Measurements from ENCODE around the gene FCAMR.
A peak's percentile ranks its signal among the peaks of the same experiment; 100 is the strongest.

The FCAMR gene

GRCh38 chr1:206955476-206956451 is 14.5 kb downstream of the FCAMR start:
- DNase-seq = peak in 1 of 2 donors; percentile 48

- no peak for DNase-seq
These were observed 15.6 kb downstream of the FCAMR start for GRCh38 chr1:206954459-206955342.

GRCh38 chr1:206953626-206954025 is 16.6 kb downstream of the FCAMR start:
- DNase-seq = no peak

GRCh38 chr1:206953126-206953525 is 17.1 kb downstream of the FCAMR start:
- no peak for DNase-seq

- DNase-seq = peak; percentile 72 to 90
These were observed 18.1 kb downstream of the FCAMR start for GRCh38 chr1:206952171-206952570.

- DNase-seq = no peak
These were observed 18.8 kb downstream of the FCAMR start for GRCh38 chr1:206951318-206952100.

- no peak for DNase-seq
These were observed 20.6 kb downstream of the FCAMR start for GRCh38 chr1:206949641-206950040.

GRCh38 chr1:206949208-206949607 is 21.1 kb downstream of the FCAMR start:
- peak; percentile 47 to 80 for DNase-seq

- DNase-seq = peak; percentile 47 to 62
These were observed 23.0 kb downstream of the FCAMR start for GRCh38 chr1:206947255-206947654.

GRCh38 chr1:206946261-206946660 is 24.0 kb downstream of the FCAMR start, which contains the start of gene PIGR:
Gene PIGR, minus strand, starts transcription at chr1:206946466. Its CDS starts 5,935 bp downstream, at chr1:206940531.
- DNase-seq = no peak

- no peak for DNase-seq
These were observed 24.5 kb downstream of the FCAMR start for GRCh38 chr1:206945779-206946178.

GRCh38 chr1:206944703-206945102 is 25.6 kb downstream of the FCAMR start:
- no peak for DNase-seq

GRCh38 chr1:206941766-206942418 is 28.4 kb downstream of the FCAMR start:
- no peak for DNase-seq

GRCh38 chr1:206940588-206940936 is 29.7 kb downstream of the FCAMR start:
- no peak for DNase-seq

GRCh38 chr1:206939841-206940587 is 30.2 kb downstream of the FCAMR start:
- no peak for DNase-seq

- DNase-seq = no peak
These were observed 31.1 kb downstream of the FCAMR start for GRCh38 chr1:206939131-206939530.

GRCh38 chr1:206937425-206937824 is 32.8 kb downstream of the FCAMR start:
- DNase-seq = peak in 1 of 2 donors; percentile 31

GRCh38 chr1:206935491-206936067 is 34.7 kb downstream of the FCAMR start:
- DNase-seq = peak; percentile 68 to 73

- peak; percentile 59 to 79 for DNase-seq
These were observed 36.8 kb downstream of the FCAMR start for GRCh38 chr1:206933333-206933945.

GRCh38 chr1:206932177-206932576 is 38.1 kb downstream of the FCAMR start:
- DNase-seq = peak; percentile 63 to 84

Data from inflammatory macrophage (primary cell).